EH (cell line): Measurements from ENCODE around the gene TNXB.
"Not testable (repeated sequence)": the region's sequence is repeated elsewhere in the genome, so short reads cannot be mapped to it uniquely, and the experiment has no call there.

Experiments used
- DNase-seq: peaks from one replicate; pipeline ENCODE4 v3.0.0-alpha.2; 2015; ENCODE audit warnings: low read depth

Gene TNXB

DNA sequence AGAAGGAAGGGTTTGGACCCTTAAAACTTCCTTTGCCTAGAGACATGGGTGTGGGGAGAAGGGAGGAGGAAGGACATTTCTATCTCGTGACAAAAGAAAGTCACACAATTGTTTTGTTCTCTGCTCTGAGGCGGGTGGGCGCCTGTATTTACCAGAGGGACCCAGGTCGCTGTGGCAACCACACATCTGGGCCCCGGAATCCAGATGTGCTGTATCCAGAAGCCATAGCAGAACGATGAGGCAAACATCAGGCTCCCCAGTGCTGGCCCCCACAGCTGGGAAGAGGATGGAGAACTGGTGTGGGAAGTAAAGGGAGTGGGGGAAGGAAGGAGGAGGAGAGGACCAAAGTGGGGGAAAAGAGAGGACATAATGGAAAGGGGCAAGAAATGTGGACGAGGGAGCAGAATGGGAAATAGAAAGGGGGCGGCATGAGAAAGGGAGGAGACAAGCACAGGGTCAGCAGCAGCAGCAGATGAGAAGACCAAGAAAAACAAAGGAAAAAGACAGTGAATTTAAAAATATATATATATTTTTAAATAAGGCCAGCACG, 3.4 kb upstream of the TNXB start:
- DNase-seq = no peak

DNA sequence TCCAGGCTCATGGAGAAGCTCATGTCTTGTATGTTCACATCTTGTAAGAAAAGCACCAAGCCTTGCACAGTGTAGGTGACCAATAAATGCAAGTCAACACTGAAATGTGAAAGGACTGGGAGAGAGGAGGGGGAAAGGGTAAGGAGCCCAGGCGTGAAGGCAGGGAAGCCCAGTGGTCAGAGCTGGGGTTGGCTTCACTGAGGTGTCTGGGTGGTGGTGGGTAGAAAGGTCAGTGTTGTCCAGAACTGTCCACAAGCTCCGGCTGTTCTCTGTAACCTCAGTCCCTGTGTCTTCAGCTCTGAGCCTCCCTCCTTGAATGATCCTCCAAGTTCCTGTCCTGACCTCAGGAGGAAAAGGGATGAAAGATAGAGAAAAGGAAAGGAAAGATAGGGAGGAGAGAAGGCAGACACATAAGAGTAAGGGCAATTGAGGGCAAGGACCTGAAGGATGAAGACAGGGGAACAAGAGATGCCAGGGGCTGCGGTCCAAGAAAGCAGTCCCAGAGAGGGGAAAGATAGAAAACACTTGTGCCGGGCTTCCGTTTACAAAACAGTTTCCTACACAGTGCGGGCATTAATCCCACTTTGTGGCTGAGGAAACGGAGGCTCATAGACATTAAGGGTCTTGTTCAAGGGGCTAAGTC, 2.4 kb upstream of the TNXB start:
- no peak for DNase-seq

DNA sequence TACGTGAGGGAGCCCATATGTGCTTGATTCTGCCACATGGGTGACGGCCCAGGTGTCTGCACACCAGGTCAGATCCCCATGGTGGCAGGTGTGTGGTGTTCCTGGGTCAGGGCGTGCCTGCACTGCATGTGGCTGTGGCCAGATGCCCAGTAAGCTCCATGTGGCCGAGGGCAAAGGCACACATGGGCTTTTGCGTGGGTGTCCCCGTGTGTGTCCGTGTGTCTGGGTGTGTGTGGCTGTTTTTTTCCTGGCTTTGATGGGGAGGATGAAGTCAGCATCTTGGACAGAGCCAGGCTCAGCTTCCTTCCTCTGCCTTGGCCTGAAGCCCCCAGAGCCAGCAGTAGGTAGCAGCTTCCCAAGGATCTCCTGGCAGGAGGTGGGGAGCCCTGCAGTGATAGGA, 1.5 kb upstream of the TNXB start:
- no peak for DNase-seq

GRCh38 chr6:32109765-32110160, 625 bp upstream of the TNXB start:
- no peak for DNase-seq

DNA sequence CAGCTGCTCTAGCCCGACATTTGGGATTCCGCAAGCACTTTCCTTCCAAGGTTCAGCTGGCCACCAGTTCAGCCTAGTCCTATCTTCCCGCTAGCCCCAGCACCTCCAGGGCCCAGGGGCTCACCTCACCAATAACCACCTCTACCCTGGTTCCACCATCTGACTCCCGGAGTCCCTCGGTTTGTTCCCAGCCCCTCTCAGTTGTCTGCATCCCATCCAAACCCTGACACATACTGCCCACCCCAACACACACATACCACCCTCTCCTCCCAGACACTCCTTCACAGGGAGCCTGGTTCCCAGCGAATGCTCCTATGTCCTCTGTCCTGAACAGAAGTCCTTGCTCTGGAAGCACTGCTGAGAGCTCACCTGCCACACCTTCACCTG, 418 bp downstream of the TNXB start:
- DNase-seq = no peak

- peak; percentile 70 for DNase-seq
These were observed 977 bp downstream of the TNXB start for GRCh38 chr6:32108094-32108627.

DNA sequence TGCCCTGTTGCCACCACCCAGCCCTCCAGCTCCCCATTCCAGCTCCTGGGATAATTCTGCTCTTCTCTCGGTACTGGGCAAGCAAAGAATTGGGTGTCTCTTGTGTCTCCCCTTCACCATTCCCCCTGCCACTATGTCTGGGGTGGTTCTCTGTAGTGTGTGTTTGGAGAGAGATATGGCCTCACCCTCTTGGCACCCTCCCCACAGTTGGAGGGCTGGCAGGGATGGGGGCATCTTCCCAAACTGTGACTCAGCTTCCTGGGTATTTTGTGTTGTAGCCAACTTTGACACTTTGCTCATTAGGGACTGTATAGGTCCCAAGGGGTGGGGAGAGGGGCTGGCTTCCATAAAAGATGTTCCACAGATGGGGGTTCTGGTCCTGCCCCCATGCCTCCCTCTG, 1.7 kb downstream of the TNXB start:
- peak; percentile 59 for DNase-seq

GRCh38 chr6:32105433-32105832, 3.7 kb downstream of the TNXB start:
- DNase-seq = peak; percentile 56

DNA sequence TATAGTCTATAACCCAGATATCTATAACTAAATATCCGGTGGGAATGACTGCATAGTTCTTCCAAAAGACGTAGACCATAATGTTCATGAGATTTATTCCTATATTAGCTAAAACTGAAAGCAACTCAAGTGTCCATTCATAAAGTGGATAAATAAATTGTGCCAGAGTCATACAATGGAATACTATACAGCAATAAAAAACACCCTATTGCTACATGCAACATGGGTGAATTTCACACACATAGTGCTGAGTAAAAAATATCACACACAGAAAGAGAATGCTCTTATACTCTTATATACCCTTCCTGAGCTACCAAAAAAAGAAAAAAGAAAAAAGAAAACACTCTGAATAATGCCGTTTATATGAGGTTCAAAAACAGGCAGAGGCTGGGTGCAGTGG, 6.9 kb downstream of the TNXB start:
- DNase-seq = no peak

- not testable (repeated sequence) for DNase-seq
These were observed 8.9 kb downstream of the TNXB start for GRCh38 chr6:32100251-32100650.

- no peak for DNase-seq
These were observed 11.8 kb downstream of the TNXB start for GRCh38 chr6:32097364-32097763.

GRCh38 chr6:32096394-32097258, 12.5 kb downstream of the TNXB start:
- no peak for DNase-seq

DNA sequence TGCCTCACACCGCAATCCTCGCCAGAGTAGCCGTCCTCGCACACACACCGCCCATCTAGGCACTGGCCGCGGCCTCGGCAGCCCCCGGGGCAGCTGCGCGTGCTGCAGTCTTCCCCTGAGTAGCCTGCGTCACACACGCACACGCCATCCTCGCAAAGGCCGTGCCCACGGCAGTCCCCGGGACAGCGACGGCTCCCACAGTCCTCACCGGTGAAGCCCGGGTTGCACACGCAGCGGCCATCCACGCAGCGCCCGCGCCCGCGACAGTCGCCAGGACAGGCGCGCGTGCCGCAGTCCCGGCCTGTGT, 13.1 kb downstream of the TNXB start:
- no peak for DNase-seq

GRCh38 chr6:32095338-32096086, 13.6 kb downstream of the TNXB start:
- no peak for DNase-seq

DNA sequence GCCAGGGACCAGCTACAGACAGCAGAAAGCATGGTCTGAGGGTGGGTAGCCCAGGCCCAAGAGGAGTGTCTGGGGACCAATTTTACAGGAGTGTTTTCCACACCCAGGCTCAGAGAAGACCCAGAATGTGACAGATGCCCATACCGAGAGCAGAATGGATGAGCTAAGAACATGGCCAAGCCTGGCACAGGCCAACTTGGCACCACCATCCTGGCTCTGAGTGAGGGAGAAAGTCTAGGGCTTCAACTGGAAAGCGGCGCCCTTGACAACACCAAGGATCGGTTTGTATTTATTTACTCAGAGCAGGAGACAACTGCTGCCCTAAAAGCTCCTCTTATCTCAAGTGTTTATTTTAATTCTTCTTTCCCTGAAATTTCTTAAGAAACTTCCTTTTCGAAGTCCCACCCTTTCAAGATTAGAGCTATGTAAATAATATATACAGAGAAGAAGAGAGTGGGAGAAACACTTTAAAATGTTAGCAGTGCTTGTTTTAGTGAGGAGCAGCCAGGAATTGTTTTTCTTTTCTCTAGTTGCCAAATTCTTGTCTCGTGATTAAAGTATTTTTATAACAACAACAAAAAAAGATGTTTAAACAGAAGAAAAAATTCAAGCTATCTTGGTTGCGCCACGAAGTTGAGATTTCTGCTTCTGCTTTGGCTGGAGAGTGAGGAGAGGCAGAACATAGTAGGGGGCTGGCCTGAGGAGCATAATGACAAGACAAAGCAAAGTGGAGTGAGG, 16.2 kb downstream of the TNXB start:
- DNase-seq = peak; percentile 86

GRCh38 chr6:32089082-32089828, 19.9 kb downstream of the TNXB start:
- no peak for DNase-seq

DNA sequence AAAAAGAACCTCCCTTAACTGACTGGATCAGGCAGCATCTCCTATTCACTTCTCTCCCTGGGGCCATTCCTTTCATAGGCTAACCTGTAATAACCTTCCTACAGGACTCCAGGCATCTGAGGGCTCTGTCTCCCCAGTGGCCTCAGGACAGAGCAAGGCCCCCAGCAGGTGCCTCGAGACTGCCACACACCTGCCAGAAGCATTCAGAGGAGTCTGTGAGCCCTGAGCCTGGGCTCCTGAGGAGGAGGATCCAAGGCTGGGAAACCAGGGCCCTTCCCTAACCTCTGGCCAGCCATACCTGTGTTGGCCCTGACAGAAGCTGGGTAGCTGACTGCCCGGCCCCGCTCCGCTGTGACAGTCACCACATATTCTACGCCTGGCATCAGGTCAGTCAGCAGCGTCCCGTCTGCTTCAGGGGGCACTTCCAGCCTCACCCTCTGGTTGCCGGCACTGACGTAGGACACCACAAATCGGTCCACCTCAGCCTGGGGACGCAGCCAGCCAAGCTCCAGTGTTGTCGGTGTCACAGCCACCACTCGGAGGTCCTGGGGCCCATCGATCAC, 20.6 kb downstream of the TNXB start:
- no peak for DNase-seq

DNA sequence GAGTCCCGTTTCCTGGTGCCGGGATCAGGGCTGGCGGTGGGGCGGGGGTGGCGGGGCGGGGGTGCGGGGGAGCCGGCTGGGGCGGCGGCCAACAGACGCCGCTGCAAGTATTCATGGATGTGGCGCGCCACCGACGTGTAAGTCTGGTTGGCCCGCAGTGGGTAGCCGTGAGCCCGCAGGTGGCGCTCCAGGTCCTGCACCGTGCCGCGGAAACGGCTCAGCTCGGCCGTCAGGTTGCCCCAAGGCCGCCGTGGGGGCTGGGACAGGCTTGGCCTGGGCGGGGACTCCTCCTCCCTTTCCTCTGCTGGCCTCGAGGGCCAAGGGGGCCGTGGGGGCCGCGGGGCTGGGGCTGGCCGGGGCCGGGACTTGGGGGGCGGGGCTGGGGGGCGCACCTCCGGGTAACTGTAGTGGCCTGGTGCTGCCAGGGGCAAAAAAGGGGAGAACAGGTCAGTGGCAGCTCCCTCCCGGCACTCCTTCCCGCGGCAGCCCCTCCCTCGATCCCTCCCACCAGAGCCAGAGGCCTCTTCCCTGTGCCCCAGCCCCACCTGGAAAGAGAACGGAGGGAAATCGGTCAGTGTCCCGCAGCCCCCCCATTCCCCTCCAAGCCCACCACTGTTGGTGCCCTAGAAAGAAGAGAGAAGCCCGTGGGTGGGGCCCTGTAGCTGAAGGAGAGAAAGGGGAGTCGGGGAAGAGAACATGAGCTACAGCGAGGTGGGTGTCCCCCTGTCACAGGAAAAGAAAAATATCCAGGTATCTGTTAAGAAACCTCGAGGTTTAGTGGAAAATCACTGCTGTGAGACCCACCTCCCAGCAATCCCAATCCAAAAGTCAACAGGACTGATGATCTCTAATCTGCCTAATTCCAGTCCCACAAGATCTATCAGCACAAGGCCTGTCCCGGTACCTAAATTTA, 21.3 kb downstream of the TNXB start:
- peak; percentile 70 for DNase-seq

GRCh38 chr6:32086661-32087573, 22.2 kb downstream of the TNXB start:
- DNase-seq = peak; percentile 85
